Peyer's patch (tissue), 4 donors: ENCODE results near the gene MARCHF11.

Experiments used
- POLR2A ChIP-seq, 2 donors: fragments of 450-650 bp; IDR thresholded peaks; one replicate each; pipeline ENCODE4 v1.5.1; 2017; ENCODE audit warnings: antibody characterized with exemption in 2 of 2, mild to moderate bottlenecking in 2 of 2, moderate library complexity in 2 of 2
- TF ChIP-seq, protein P1 (sequence below), 6 experiments: fragments of 450-650 bp in 4 of 6; fragments of 200-600 bp in 2 of 6; sonication (generic) in 1 of 6; IDR thresholded peaks; one replicate each; pipeline ENCODE4 v1.5.1; 2017 to 2019; ENCODE audit warnings: antibody characterized with exemption in 6 of 6, mild to moderate bottlenecking in 3 of 6, moderate library complexity in 1 of 6

DNA sequence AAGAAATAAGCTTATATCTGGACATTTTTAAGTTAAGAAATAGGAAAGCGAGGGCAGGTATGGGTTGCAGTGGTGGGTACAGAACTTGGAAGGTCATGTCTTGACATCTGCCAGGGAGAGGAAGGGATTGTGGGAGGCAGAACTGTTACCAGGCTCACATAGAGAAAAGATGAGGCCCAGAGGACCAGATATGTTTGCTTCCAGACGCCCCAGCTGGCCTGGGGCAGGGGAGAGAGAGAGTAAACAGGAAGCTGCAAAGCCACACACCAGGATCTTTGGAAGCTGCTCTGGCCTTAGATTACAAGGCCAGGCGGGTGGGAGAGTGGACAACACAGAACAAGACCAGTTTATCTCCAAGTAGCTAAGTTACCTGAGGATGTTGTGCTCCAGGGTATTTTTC is 71.2 kb downstream of the MARCHF11 start:
- no peak for TF ChIP-seq POLR2A (IDR thresholded peaks at IDR 0.05)
- TF ChIP-seq, protein P1, sequence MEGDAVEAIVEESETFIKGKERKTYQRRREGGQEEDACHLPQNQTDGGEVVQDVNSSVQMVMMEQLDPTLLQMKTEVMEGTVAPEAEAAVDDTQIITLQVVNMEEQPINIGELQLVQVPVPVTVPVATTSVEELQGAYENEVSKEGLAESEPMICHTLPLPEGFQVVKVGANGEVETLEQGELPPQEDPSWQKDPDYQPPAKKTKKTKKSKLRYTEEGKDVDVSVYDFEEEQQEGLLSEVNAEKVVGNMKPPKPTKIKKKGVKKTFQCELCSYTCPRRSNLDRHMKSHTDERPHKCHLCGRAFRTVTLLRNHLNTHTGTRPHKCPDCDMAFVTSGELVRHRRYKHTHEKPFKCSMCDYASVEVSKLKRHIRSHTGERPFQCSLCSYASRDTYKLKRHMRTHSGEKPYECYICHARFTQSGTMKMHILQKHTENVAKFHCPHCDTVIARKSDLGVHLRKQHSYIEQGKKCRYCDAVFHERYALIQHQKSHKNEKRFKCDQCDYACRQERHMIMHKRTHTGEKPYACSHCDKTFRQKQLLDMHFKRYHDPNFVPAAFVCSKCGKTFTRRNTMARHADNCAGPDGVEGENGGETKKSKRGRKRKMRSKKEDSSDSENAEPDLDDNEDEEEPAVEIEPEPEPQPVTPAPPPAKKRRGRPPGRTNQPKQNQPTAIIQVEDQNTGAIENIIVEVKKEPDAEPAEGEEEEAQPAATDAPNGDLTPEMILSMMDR (IDR thresholded peaks at IDR 0.05): no peak
